Cardiac fibroblast (primary cell): ENCODE data around the gene POMT2.

Source experiments
- DNase-seq, 2 donors: peaks; one replicate each; pipeline versions ENCODE4 v3.0.0 to v3.0.0-alpha.2; 2010; ENCODE audit warnings: low read depth in 2 of 2
- H3K4me3 ChIP-seq, 2 donors: replicated peaks in 1 of 2; 1 replicate in 1 of 2; 2 replicates in 1 of 2; pipeline ENCODE4 v1.5.1; 2011; ENCODE audit warnings: low read depth in 2 of 2, low read length in 2 of 2, mild to moderate bottlenecking in 2 of 2, moderate library complexity in 1 of 2
- TF ChIP-seq, protein P1 (sequence below): IDR thresholded peaks from one replicate; pipeline ENCODE4 v1.5.1; 2011; ENCODE audit warnings: low read depth, mild to moderate bottlenecking, low read length, inconsistent platforms

POMT2 gene

DNA sequence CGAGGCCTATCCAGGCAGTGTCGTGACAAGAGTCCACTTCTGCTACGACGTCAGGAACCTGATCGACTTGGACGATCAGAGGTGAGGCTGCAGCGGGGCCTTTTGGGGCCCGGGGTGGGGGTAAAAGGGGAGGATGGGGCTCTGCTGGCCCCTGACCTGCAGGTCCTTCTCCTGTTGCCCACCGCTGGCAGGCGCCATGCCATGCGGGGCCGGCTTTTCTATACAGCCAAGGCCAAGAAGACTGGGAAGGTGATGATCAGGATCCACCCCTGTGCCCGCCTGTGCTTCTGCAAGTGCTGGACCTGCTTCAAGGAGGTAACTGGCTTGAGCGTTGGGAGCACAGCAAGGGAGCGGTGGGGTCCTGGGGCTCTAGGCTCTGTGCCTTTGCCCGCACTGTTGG is 81.3 kb downstream of the POMT2 start:
- no peak overlapping the region for H3K4me3 ChIP-seq
- TF ChIP-seq, protein P1, sequence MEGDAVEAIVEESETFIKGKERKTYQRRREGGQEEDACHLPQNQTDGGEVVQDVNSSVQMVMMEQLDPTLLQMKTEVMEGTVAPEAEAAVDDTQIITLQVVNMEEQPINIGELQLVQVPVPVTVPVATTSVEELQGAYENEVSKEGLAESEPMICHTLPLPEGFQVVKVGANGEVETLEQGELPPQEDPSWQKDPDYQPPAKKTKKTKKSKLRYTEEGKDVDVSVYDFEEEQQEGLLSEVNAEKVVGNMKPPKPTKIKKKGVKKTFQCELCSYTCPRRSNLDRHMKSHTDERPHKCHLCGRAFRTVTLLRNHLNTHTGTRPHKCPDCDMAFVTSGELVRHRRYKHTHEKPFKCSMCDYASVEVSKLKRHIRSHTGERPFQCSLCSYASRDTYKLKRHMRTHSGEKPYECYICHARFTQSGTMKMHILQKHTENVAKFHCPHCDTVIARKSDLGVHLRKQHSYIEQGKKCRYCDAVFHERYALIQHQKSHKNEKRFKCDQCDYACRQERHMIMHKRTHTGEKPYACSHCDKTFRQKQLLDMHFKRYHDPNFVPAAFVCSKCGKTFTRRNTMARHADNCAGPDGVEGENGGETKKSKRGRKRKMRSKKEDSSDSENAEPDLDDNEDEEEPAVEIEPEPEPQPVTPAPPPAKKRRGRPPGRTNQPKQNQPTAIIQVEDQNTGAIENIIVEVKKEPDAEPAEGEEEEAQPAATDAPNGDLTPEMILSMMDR = no peak
- DNase-seq = no peak

DNA sequence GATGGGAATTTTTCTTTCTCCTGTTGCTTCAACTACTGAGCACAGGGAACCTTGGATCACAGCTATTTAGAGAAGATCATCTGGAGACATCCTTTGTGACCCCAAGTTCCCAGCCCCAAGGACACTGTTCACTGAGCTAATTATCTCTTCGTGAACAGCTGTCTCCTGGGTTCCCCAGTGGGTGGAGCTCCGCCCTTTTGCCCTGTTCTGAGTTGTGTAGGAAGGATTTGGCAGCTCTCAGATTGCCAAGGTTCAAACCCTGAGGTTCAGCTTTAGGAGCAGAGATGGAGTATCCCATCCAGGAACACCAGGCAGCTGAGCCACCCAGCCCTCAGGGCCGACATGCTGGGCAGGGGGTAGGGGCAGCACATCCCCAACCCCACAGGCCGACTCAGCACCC is 81.7 kb downstream of the POMT2 start:
- no peak for DNase-seq
- TF ChIP-seq, protein P1 = no peak
- H3K4me3 ChIP-seq = no peak overlapping the region

DNA sequence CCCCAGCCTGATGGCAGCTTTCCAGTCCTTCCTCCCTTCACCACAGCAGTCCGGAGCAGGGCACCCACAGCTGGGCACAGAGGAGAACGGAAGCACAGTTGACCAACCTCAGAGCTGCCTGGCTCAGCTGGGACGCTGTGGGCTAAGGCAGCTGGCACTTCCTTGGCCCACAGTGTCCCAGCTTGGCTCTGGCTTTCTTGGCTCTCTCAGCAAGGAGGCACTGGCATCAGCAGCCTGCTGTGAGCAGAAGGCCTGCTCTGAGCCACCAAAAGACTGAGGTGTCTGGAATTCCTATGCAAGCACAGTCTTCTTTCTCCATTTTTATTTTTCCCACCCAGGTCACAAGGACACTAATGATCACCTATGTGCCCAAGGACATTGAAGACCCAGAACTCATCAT is 82.3 kb downstream of the POMT2 start:
- TF ChIP-seq, protein P1 = no peak
- no peak for DNase-seq
- H3K4me3 ChIP-seq = no peak overlapping the region

DNA sequence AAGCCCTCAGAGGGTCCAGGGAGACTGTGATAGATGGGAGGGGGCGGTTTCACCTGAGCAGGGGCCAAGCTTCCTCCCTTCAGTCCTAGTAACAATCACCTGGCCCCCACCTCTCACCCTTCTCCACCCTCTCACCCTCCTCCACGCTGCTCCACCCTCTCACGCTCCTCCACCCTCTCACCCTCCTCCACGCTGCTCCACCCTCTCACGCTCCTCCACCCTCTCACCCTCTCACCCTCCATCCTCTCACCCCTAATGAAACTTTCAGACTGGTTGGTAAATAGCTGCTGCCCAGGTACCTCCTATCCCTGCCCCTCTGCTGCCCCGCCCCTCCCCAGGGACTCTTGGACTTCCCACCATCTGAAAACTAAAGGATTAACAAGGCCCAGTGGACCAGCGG is 83.9 kb downstream of the POMT2 start:
- TF ChIP-seq, protein P1 = no peak
- no peak for DNase-seq
- no peak overlapping the region for H3K4me3 ChIP-seq

DNA sequence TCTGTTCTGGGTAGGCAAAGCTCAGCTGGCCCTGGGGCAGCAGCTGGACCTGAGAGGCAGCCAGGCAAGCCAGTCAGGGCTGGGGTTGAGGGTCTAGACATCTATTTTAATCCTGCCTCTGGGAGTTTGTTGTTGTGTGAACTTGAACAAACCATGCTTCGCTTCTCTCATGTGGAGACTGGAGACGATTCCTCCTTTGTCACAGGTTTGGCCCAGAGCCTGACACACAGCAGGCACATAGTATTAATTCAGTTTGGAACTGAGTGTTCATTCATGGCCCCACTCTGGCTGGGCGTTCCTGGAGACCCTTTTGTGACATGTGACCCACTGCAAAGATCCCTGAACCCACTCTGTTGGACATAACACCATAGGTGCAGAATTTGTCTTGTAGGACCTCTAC is 89.0 kb downstream of the POMT2 start:
- no peak for DNase-seq
- TF ChIP-seq, protein P1 = no peak
- H3K4me3 ChIP-seq = no peak overlapping the region

DNA sequence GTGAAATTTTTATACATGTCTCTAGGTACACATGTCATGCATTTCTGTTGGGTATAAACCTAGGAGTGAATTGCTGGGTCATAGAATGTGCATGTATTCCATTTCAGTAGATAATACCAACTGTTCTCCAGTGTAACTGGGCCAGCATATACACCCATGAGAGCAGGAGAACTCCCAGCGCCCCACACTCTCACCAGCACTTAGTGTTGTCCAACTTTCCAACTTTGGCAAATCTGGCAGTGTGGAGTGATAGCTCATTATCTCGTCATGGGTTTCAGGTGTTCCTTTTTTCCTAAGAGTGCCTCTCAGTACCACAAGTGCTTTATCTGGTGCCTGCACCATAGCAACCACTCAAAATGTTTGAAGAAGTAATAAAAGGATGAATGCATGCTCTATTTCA is 89.8 kb downstream of the POMT2 start:
- DNase-seq = no peak
- TF ChIP-seq, protein P1 = no peak
- no peak overlapping the region for H3K4me3 ChIP-seq

DNA sequence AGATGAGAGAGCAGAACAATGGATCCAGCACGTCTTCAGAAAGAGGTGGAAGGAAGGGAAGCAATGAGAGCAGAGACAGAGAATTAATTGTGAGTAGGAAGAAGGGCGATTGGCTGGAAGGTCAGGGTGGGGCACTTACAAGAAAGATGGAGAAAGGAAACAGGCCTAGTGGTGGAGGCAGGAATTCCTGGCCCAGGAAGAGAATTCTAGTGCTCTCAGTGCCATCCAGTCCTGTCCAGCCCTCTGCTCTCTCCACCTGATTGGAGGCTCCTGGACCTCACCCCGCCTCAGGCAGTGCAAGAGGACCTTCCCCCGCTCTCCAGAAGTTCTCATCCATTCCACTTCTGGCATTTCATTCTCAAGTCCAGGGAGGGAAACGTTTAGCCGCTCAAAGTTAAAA is 92.6 kb downstream of the POMT2 start:
- no peak for DNase-seq
- H3K4me3 ChIP-seq = no peak overlapping the region
- TF ChIP-seq, protein P1 = no peak
